RCC 7860 (cell line): ENCODE data around the gene RGS19.
A peak's percentile ranks its signal among the peaks of the same experiment; 100 is the strongest.
"Not testable (repeated sequence)": the region's sequence is repeated elsewhere in the genome, so short reads cannot be mapped to it uniquely, and the experiment has no call there.

ENCODE experiments used
- DNase-seq: peaks from one replicate; pipeline ENCODE4 v3.0.0-alpha.2; 2015; ENCODE audit warnings: low spot score
- FAIRE-seq: peaks from 2 replicates; lab custom pipeline; 2012; peaks lifted over from hg19 to GRCh38; lab: Jason Lieb, UNC

RGS19 gene

GRCh38 chr20:64079273-64080012, at the start of gene RGS19:
Gene RGS19, minus strand, starts transcription at chr20:64079518. Its CDS starts 2,632 bp downstream, at chr20:64076886.
- peak; percentile 42 for DNase-seq
- no peak for FAIRE-seq

GRCh38 chr20:64123517-64123916, 44.2 kb upstream of the RGS19 start:
- DNase-seq, FAIRE-seq: not testable (repeated sequence)

GRCh38 chr20:64122927-64123326, 43.6 kb upstream of the RGS19 start:
- not testable (repeated sequence) for DNase-seq, FAIRE-seq

GRCh38 chr20:64121586-64121985, 42.3 kb upstream of the RGS19 start:
- no peak for DNase-seq
- FAIRE-seq, result no peak

- no peak for FAIRE-seq
Measured at GRCh38 chr20:64119681-64120341, 40.5 kb upstream of the RGS19 start.

GRCh38 chr20:64119301-64119680, 40.0 kb upstream of the RGS19 start:
- DNase-seq (no peak), FAIRE-seq (no peak)

More at GRCh38 chr20:64119681-64120341, 40.5 kb upstream of the RGS19 start:
- no peak for DNase-seq

GRCh38 chr20:64117432-64117777, 38.1 kb upstream of the RGS19 start:
- not testable (repeated sequence) for DNase-seq, FAIRE-seq

- DNase-seq, result no peak
- no peak for FAIRE-seq
Measured at GRCh38 chr20:64116541-64117431, 37.5 kb upstream of the RGS19 start.

GRCh38 chr20:64116016-64116415, 36.7 kb upstream of the RGS19 start:
- FAIRE-seq, result no peak
- DNase-seq, result no peak

- no peak for DNase-seq
- FAIRE-seq, result no peak
Measured at GRCh38 chr20:64115171-64115911, 36.0 kb upstream of the RGS19 start.

- no peak for FAIRE-seq
- DNase-seq, result no peak
Measured at GRCh38 chr20:64114356-64114971, 35.1 kb upstream of the RGS19 start.

- DNase-seq (no peak), FAIRE-seq (no peak)
Measured at GRCh38 chr20:64113796-64114355, 34.6 kb upstream of the RGS19 start.

- no peak for FAIRE-seq
Measured at GRCh38 chr20:64113444-64113775, 34.1 kb upstream of the RGS19 start.

GRCh38 chr20:64112691-64113443, 33.5 kb upstream of the RGS19 start:
- no peak for DNase-seq
- no peak for FAIRE-seq

More at GRCh38 chr20:64113444-64113775, 34.1 kb upstream of the RGS19 start:
- no peak for DNase-seq

GRCh38 chr20:64111841-64112641, 32.7 kb upstream of the RGS19 start:
- FAIRE-seq, result no peak
- no peak for DNase-seq

- DNase-seq (no peak), FAIRE-seq (no peak)
Measured at GRCh38 chr20:64110411-64111068, 31.2 kb upstream of the RGS19 start.

- no peak for DNase-seq
Measured at GRCh38 chr20:64109831-64110391, 30.6 kb upstream of the RGS19 start.

More at GRCh38 chr20:64109831-64110391, 30.6 kb upstream of the RGS19 start:
- FAIRE-seq, result no peak
